Mammary epithelial cell (primary cell): ENCODE data around the gene RPUSD1.
"Not testable (repeated sequence)": the region's sequence is repeated elsewhere in the genome, so short reads cannot be mapped to it uniquely, and the experiment has no call there.

ENCODE experiments used
- EZH2 ChIP-seq: IDR thresholded peaks from 2 replicates; pipeline ENCODE4 v1.6.1; 2012; ENCODE audit warnings: low read length, inconsistent platforms, borderline replicate concordance
- TF ChIP-seq, protein P1 (sequence below), 2 donors: IDR thresholded peaks in 1 of 2; conservative IDR thresholded peaks in 1 of 2; 2 replicates each; pipeline ENCODE4 v1.5.1; 2011 to 2012; ENCODE audit warnings: inconsistent platforms in 2 of 2, low read length in 2 of 2, mild to moderate bottlenecking in 2 of 2, control low read depth in 1 of 2, low read depth in 1 of 2; ENCODE audit not compliant: insufficient read depth in 1 of 2; ENCODE audit errors: extremely low read depth in 1 of 2

DNA sequence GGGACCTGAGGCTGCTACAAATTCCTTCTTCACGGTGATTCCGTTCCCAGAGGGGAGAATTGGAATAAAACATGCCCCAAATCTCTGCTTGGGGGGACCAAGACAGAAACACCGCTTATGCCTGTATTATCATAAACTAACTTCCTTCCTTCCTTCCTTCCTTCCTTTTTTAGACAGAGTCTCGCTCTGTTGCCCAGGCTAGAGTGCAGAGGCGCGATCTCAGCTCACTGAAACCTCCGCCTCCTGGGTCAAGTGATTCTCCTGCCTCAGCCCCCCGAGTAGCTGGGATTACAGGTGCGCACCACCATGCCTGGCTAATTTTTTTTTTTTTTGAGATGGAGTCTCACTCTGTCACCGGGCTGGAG lies 31.8 kb upstream of the RPUSD1 start:
- TF ChIP-seq, protein P1, sequence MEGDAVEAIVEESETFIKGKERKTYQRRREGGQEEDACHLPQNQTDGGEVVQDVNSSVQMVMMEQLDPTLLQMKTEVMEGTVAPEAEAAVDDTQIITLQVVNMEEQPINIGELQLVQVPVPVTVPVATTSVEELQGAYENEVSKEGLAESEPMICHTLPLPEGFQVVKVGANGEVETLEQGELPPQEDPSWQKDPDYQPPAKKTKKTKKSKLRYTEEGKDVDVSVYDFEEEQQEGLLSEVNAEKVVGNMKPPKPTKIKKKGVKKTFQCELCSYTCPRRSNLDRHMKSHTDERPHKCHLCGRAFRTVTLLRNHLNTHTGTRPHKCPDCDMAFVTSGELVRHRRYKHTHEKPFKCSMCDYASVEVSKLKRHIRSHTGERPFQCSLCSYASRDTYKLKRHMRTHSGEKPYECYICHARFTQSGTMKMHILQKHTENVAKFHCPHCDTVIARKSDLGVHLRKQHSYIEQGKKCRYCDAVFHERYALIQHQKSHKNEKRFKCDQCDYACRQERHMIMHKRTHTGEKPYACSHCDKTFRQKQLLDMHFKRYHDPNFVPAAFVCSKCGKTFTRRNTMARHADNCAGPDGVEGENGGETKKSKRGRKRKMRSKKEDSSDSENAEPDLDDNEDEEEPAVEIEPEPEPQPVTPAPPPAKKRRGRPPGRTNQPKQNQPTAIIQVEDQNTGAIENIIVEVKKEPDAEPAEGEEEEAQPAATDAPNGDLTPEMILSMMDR (conservative IDR thresholded peaks at IDR 0.05 in 1 of 2, IDR thresholded peaks at IDR 0.05 in 1 of 2; ENCODE audit: extremely low read depth in 1 of 2, insufficient read depth in 1 of 2, low read depth in 1 of 2, low read length in 2 of 2), result not testable (repeated sequence)
- not testable (repeated sequence) for TF ChIP-seq EZH2
